Stimulated activated CD4-positive, alpha-beta T cell treated with anti-CD3 and anti-CD28 coated beads, Interleukin-4, amount 100 ng/mL, for 48 hours (primary cell): Measurements from ENCODE around the gene RNF224.
"Not testable (repeated sequence)": the region's sequence is repeated elsewhere in the genome, so short reads cannot be mapped to it uniquely, and the experiment has no call there.

ENCODE experiments used
- DNase-seq, 2 donors: peaks; one replicate each; pipeline ENCODE4 v3.0.0-alpha.2; 2020; ENCODE audit warnings: low read depth in 2 of 2

Gene RNF224

GRCh38 chr9:137253717-137254623, 26.7 kb downstream of the RNF224 start:
- DNase-seq, result no peak

GRCh38 chr9:137254624-137255447, 27.5 kb downstream of the RNF224 start, which contains the start of gene NELFB:
TSS of gene NELFB (plus strand) at chr9:137255327.
- peak; percentile 94 to 97 for DNase-seq

GRCh38 chr9:137255448-137256114, 28.3 kb downstream of the RNF224 start:
- DNase-seq, result peak in 1 of 2 donors; percentile 21

- no peak for DNase-seq
These were observed 29.1 kb downstream of the RNF224 start for GRCh38 chr9:137256362-137256761.

- no peak for DNase-seq
These were observed 29.6 kb downstream of the RNF224 start for GRCh38 chr9:137256856-137257255.

- not testable (repeated sequence) for DNase-seq
These were observed 35.0 kb downstream of the RNF224 start for GRCh38 chr9:137262173-137262908.

- no peak for DNase-seq
These were observed 35.6 kb downstream of the RNF224 start for GRCh38 chr9:137262909-137263285.

- DNase-seq, result no peak
These were observed 36.2 kb downstream of the RNF224 start for GRCh38 chr9:137263506-137263905.

- no peak for DNase-seq
These were observed 36.8 kb downstream of the RNF224 start for GRCh38 chr9:137264067-137264466.

- DNase-seq, result no peak
These were observed 38.3 kb downstream of the RNF224 start for GRCh38 chr9:137265496-137266161.

GRCh38 chr9:137266162-137266527, 38.8 kb downstream of the RNF224 start:
- DNase-seq, result no peak

GRCh38 chr9:137266585-137267453, 39.5 kb downstream of the RNF224 start:
- no peak for DNase-seq

GRCh38 chr9:137267933-137268355, 40.6 kb downstream of the RNF224 start:
- DNase-seq, result no peak

- DNase-seq, result no peak
These were observed 41.4 kb downstream of the RNF224 start for GRCh38 chr9:137268538-137269201.

- no peak for DNase-seq
These were observed 42.0 kb downstream of the RNF224 start for GRCh38 chr9:137269231-137269772.

- DNase-seq, result no peak
These were observed 43.8 kb downstream of the RNF224 start for GRCh38 chr9:137270929-137271695.

- no peak for DNase-seq
These were observed 44.4 kb downstream of the RNF224 start for GRCh38 chr9:137271696-137272076.
